Nephron progenitor cell (in vitro differentiated cells): ENCODE data around the gene AMIGO3.
A peak's percentile ranks its signal among the peaks of the same experiment; 100 is the strongest.

Experiments
- DNase-seq: peaks from one replicate; pipeline ENCODE4 v3.0.0; 2021
- H3K27ac Mint-ChIP-seq: 2 replicates; pipeline ENCODE4 v1.8.0; 2021; ENCODE audit warnings: mild to moderate bottlenecking, moderate library complexity, mixed read lengths
- H3K27me3 Mint-ChIP-seq: 2 replicates; pipeline ENCODE4 v1.8.0; 2021; ENCODE audit warnings: mild to moderate bottlenecking, low read depth, mixed read lengths; ENCODE audit not compliant: poor library complexity
- H3K36me3 Mint-ChIP-seq: 2 replicates; pipeline ENCODE4 v1.8.0; 2021; ENCODE audit warnings: low read depth, mixed read lengths
- H3K4me1 Mint-ChIP-seq: 2 replicates; pipeline ENCODE4 v1.8.0; 2021; ENCODE audit warnings: mixed read lengths
- H3K4me3 Mint-ChIP-seq: 2 replicates; pipeline ENCODE4 v1.8.0; 2021; ENCODE audit warnings: mild to moderate bottlenecking, moderate library complexity, mixed read lengths
- H3K9me3 Mint-ChIP-seq: 2 replicates; pipeline ENCODE4 v1.8.0; 2021; ENCODE audit warnings: mild to moderate bottlenecking, moderate library complexity, mixed read lengths
- TF ChIP-seq, protein P1 (sequence below): fragments of 200-600 bp; sonication (generic); IDR thresholded peaks from 2 replicates; pipeline ENCODE4 v1.5.0; 2021; ENCODE audit warnings: antibody characterized with exemption

AMIGO3 gene

DNA sequence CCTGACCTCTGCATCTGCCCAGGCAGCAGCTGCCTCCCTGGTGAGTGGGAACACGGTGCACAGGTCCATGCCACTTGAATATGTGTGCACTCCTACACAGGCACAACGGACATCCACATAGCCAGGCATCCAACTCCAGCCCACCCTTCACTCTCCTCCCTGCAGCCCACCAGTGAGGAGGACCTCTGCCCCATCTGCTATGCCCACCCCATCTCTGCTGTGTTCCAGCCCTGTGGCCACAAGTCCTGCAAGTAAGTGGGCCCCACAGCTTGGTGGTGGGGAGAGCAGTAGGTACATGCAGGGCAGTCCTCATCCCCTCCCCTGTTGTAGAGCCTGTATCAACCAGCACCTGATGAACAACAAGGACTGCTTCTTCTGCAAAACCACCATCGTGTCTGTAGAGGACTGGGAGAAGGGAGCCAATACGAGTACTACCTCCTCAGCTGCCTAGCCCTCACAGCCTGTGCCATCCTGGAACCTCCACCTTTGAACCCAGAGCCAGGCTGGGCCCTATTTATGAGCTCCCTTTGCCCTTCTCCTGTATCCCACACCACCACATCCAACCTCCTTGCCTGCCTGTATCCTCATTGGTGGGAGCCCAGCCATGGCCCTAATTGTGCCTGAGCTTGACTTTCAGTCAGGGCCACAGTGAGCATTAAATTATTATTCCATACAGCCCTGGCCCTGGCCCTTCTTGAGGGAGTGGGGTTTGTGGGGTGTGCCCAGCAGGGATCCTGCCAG is 1.5 kb upstream of the AMIGO3 start:
- Mint-ChIP-seq H3K27me3 (no peaks in the 10 kb centered on the region), H3K36me3 (peaks cover 7% of the 10 kb centered on the region), H3K9me3 (no peaks in the 10 kb centered on the region), H3K4me3 (no peak overlapping the region), H3K4me1 (peaks cover 41% of the 10 kb centered on the region), H3K27ac (no peak overlapping the region)
- DNase-seq: no peak
- TF ChIP-seq, protein P1, sequence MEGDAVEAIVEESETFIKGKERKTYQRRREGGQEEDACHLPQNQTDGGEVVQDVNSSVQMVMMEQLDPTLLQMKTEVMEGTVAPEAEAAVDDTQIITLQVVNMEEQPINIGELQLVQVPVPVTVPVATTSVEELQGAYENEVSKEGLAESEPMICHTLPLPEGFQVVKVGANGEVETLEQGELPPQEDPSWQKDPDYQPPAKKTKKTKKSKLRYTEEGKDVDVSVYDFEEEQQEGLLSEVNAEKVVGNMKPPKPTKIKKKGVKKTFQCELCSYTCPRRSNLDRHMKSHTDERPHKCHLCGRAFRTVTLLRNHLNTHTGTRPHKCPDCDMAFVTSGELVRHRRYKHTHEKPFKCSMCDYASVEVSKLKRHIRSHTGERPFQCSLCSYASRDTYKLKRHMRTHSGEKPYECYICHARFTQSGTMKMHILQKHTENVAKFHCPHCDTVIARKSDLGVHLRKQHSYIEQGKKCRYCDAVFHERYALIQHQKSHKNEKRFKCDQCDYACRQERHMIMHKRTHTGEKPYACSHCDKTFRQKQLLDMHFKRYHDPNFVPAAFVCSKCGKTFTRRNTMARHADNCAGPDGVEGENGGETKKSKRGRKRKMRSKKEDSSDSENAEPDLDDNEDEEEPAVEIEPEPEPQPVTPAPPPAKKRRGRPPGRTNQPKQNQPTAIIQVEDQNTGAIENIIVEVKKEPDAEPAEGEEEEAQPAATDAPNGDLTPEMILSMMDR: no peak

DNA sequence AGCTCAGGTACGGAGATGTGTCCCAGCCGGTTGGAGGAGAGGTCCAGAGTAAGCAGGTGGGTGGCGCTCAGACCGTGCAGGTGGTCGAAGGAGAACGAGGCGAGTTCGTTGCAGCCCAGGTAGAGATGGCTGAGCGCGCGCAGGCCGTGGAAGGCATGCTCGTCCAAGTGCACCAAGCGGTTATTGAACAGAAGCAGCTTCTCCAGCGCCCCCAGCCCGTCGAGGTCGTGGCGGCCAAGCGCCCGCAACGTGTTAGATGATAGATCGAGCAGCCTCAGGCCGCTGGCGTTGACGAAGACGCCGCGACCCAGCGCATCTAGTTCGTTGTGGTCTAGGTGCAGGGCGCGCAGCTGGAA is 648 bp downstream of the AMIGO3 start:
- H3K9me3 Mint-ChIP-seq: no peaks in the 10 kb centered on the region
- peaks cover 32% of the 10 kb centered on the region for H3K4me1 Mint-ChIP-seq
- TF ChIP-seq, protein P1: no peak
- peak overlapping the region; percentile 84 for H3K4me3 Mint-ChIP-seq
- no peaks in the 10 kb centered on the region for H3K27me3 Mint-ChIP-seq
- H3K36me3 Mint-ChIP-seq: peaks cover 7% of the 10 kb centered on the region
- DNase-seq: peak; percentile 41
- peak overlapping the region; percentile 90 for H3K27ac Mint-ChIP-seq

DNA sequence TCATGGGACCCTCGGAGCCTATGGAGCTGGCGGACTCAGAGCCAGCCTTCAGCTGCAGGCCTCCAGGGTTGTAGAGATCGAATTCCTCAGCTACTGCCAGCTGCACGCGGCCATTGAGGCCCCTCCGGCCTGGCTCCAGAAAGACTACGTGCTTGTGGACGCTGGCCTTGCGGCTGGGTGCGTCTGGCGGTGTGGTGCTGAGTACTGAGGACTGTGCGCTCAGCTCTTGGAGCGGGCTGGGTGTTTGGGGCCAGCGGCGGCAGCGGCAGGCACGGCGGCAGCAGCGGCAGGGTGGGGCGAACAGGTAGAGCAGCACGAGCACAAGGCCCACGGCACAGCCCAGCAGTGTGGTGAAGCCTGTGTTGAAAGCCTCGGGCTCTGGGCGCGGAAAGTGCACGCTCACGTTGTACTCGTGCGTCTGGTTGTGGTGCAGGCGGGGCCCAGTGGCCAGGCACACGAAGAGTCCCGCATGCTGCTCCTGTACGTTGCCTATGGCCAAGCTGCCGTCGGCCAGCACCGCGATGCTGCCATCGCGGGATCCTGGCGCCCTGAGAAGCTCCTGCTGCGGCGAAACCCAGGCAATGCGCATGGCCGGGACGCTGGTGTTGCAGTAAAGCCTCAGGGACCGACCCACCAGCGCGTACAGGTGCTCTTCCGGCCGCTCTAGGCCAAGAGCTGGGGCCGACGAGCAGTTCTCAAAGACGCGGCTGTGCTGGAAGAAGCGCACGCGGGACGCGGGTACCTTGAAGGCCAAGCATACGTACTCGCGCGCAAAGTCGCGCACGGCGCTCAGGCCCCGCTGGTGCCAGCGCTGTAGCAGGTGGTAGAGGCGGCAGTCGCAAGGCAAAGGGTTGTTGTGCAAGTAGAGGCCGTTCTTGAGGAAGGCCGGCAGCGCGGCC is 1.3 kb downstream of the AMIGO3 start:
- Mint-ChIP-seq H3K4me1 (peaks cover 29% of the 10 kb centered on the region), H3K4me3 (peak overlapping the region; percentile 84), H3K36me3 (peaks cover 7% of the 10 kb centered on the region), H3K27ac (peak overlapping the region; percentile 90), H3K9me3 (no peaks in the 10 kb centered on the region), H3K27me3 (no peaks in the 10 kb centered on the region)
- TF ChIP-seq, protein P1: no peak
- no peak for DNase-seq

DNA sequence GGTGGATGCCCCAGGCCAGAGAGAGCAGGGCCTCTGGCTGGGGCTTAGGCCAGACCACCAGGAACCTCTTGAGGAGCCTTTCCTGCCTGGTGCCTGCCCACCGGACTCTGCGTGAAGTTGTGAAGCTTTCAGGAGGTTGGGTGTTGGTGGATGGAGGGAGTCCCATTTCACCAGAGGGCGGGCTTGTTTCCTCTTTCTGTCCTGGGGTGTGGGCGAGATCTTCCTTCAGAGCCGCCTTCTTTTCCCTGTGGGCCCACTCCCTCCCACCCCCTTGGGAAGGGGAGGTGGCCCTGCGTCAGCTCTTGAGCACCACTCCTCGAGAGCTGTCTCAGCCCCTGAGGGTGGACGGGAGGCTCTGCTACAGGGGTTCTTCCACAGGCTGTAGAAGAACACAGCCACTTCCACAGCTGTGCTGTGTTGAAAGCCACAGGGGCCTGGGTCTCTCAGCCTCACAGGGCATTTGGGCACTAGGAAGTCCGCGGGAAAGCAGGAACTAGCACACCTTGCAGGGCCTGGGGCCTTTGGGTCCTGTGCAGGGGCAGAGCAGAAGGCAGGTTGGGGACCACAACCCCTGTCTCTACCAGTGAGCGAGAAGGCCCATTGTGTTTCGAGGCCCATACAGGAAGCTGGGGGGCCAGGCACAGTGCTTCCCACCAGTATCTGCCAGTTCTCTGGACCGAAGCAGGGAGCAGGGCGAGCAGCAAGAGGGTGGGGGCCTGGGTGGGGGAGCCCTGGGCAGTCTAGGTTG is 2.1 kb downstream of the AMIGO3 start:
- Mint-ChIP-seq H3K4me3 (peak overlapping the region; percentile 44), H3K4me1 (peaks cover 21% of the 10 kb centered on the region), H3K36me3 (peaks cover 7% of the 10 kb centered on the region), H3K9me3 (no peaks in the 10 kb centered on the region), H3K27me3 (no peaks in the 10 kb centered on the region), H3K27ac (no peak overlapping the region)
- TF ChIP-seq, protein P1: no peak
- DNase-seq: no peak

DNA sequence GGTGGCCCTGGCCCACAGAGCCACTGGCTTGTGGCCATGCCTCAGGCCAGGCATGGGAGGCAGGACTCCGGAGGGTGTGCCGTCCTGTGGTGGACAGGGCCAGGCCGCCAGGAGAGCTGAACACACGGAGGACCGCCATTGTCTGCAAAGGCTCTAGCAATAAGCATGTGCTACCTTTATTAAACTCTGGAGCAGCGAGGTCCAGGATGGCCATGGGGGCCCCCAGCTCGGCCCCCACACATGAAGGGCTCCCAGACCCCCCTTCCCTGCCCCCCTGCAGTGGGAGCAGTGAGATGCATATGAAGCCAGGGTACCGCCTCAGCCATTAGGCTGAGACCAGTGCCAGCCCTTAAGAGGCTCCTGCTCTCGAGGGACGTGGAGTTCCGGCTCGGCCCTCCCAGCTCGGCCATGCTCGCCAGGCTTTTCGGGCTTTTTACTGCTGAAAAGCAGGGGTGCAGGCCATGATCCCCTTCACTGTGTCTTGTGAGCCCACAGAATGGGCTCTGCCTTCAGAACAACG is 2.7 kb downstream of the AMIGO3 start:
- H3K36me3 Mint-ChIP-seq: peaks cover 7% of the 10 kb centered on the region
- H3K4me1 Mint-ChIP-seq: peaks cover 26% of the 10 kb centered on the region
- H3K4me3 Mint-ChIP-seq: no peak overlapping the region
- TF ChIP-seq, protein P1: no peak
- no peak for DNase-seq
- no peak overlapping the region for H3K27ac Mint-ChIP-seq
- peaks cover 2% of the 10 kb centered on the region for H3K27me3 Mint-ChIP-seq
- no peaks in the 10 kb centered on the region for H3K9me3 Mint-ChIP-seq
